ENCODE results near the gene UBE2H. TPM values are rescaled to one million over a fixed set of nuclear protein-coding genes. Genes with fewer than 3 reads are reported as not detected.

The UBE2H gene
- total RNA-seq, 1 donor from 2014 or later: 99.1 TPM

DNA sequence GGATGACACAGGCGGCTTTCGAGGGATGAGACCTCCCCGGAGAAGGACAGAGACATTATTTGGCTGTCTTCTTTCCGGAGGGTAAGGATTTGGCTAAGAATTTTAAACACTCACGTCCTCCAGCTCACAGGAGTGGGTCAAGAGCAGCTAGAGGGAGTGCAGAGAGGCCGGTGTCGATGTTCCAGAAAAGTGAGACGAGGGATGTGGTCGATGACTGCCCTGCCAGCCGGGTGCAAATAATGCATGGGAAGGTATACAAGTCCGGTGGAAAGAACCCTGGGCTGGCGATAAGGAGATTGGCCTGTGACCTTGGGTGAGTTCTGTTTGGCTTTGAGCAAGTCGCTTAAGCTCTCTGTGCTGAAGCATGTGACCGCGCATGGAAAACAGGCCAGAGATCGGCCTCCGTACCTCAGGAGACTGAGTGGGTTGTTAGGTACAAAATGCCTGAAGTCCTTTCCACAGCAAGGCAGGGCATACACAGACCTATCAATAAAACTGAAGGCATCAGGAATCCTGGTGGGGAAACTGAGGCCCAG, 149.1 kb downstream of the UBE2H start:
- peaks cover 6% of the 10 kb centered on the region for H3K27me3 Mint-ChIP-seq
- no peak for DNase-seq (ENCODE audit: low spot score, unreplicated experiment)
- H3K27ac Mint-ChIP-seq: no peak overlapping the region
- H3K4me1 Mint-ChIP-seq (ENCODE audit: low read depth): no peaks in the 10 kb centered on the region
- H3K4me3 Mint-ChIP-seq (ENCODE audit: low read depth): no peak overlapping the region
- no peaks in the 10 kb centered on the region for H3K36me3 Mint-ChIP-seq (ENCODE audit: insufficient read depth)
- no peak for TF ChIP-seq CTCF (IDR thresholded peaks at IDR 0.05; ENCODE audit: unreplicated experiment)
- H3K9me3 Mint-ChIP-seq (ENCODE audit: low read depth): no peaks in the 10 kb centered on the region

GRCh38 chr7:129801882-129802281, 150.9 kb downstream of the UBE2H start:
- H3K36me3 Mint-ChIP-seq (ENCODE audit: insufficient read depth): no peaks in the 10 kb centered on the region
- no peaks in the 10 kb centered on the region for H3K9me3 Mint-ChIP-seq (ENCODE audit: low read depth)
- TF ChIP-seq CTCF (IDR thresholded peaks at IDR 0.05; ENCODE audit: unreplicated experiment): no peak
- H3K27ac Mint-ChIP-seq: no peak overlapping the region
- H3K27me3 Mint-ChIP-seq: peaks cover 6% of the 10 kb centered on the region
- DNase-seq (ENCODE audit: low spot score, unreplicated experiment): no peak
- no peaks in the 10 kb centered on the region for H3K4me1 Mint-ChIP-seq (ENCODE audit: low read depth)
- H3K4me3 Mint-ChIP-seq (ENCODE audit: low read depth): no peak overlapping the region

DNA sequence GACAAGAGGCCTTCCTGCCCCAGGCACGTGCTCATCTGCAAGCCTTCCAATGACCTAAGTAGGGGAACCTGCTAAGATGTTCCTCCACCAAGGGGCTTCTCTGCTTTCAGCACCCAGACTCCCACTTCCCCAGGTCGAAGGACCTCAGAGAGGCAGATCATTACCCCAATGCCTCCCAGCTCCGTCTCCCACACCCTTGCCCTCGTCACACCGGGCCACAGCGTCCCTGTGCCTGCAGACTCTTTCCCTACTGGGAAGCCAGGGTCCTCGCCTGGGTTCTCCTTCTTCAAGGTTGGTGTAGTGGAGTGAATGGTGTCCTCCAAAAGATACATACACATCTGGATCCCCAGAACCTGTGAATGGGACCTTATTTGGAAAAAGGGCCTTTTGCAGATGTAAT, 151.9 kb downstream of the UBE2H start:
- no peaks in the 10 kb centered on the region for H3K4me1 Mint-ChIP-seq (ENCODE audit: low read depth)
- H3K27me3 Mint-ChIP-seq: peaks cover 9% of the 10 kb centered on the region

DNA sequence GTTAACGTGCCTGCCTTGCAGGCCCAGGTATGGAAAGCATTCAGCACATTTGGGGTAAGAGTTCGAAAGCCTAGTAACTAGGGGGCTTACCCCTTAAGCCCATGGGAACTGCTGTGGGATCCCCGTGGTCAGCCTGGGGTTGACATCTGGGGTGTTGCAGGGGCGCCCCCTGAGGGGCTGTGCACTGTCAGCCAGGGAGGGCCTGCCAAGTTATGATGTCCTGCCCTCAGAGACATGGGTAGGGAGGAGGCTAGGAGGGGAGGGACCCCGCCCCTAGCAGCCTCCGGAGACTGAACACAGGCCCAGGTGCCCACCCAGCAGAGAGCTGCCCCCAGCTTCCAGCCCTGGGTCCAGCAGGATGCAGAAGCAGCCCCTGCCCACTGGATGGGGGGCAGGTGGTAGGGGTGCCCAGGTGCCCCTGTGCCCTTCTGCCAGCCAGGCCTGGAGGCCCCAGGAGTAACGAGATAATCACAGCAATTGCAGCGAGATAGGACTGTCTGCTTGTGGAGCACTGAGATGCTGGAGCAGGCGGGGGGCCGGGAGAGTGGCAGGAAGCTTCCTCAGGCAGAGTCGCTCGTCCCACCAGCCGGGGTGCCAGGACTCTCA, 153.3 kb downstream of the UBE2H start:
- H3K9me3 Mint-ChIP-seq (ENCODE audit: low read depth): no peaks in the 10 kb centered on the region
- H3K27me3 Mint-ChIP-seq: peaks cover 10% of the 10 kb centered on the region
- no peak for DNase-seq (ENCODE audit: low spot score, unreplicated experiment)
- H3K27ac Mint-ChIP-seq: no peak overlapping the region
- H3K36me3 Mint-ChIP-seq (ENCODE audit: insufficient read depth): no peaks in the 10 kb centered on the region
- H3K4me3 Mint-ChIP-seq (ENCODE audit: low read depth): no peak overlapping the region
- no peak for TF ChIP-seq CTCF (IDR thresholded peaks at IDR 0.05; ENCODE audit: unreplicated experiment)
- no peaks in the 10 kb centered on the region for H3K4me1 Mint-ChIP-seq (ENCODE audit: low read depth)

More for the DNA sequence above, 151.9 kb downstream of the UBE2H start:
- no peaks in the 10 kb centered on the region for H3K9me3 Mint-ChIP-seq (ENCODE audit: low read depth)
- H3K27ac Mint-ChIP-seq: no peak overlapping the region
- no peak overlapping the region for H3K4me3 Mint-ChIP-seq (ENCODE audit: low read depth)
- TF ChIP-seq CTCF (IDR thresholded peaks at IDR 0.05; ENCODE audit: unreplicated experiment): no peak
- no peak for DNase-seq (ENCODE audit: low spot score, unreplicated experiment)
- H3K36me3 Mint-ChIP-seq (ENCODE audit: insufficient read depth): no peaks in the 10 kb centered on the region

- Mint-ChIP-seq H3K4me1 (ENCODE audit: low read depth) (no peaks in the 10 kb centered on the region), H3K4me3 (ENCODE audit: low read depth) (no peak overlapping the region), H3K9me3 (ENCODE audit: low read depth) (no peaks in the 10 kb centered on the region), H3K27me3 (peaks cover 15% of the 10 kb centered on the region), H3K36me3 (ENCODE audit: insufficient read depth) (no peaks in the 10 kb centered on the region), H3K27ac (no peak overlapping the region)
- no peak for DNase-seq (ENCODE audit: low spot score, unreplicated experiment)
- no peak for TF ChIP-seq CTCF (IDR thresholded peaks at IDR 0.05; ENCODE audit: unreplicated experiment)
Measured at GRCh38 chr7:129798616-129799349, 154.0 kb downstream of the UBE2H start.

Data from progenitor cell of endocrine pancreas (in vitro differentiated cells).